ENCODE data around the gene GCM1. TPM values are rescaled to one million over a fixed set of nuclear protein-coding genes. Genes with fewer than 3 reads are reported as not detected.

GCM1 gene
- total and polyA plus RNA-seq, 8 donors, result 0.05 TPM; not detected in 7

DNA sequence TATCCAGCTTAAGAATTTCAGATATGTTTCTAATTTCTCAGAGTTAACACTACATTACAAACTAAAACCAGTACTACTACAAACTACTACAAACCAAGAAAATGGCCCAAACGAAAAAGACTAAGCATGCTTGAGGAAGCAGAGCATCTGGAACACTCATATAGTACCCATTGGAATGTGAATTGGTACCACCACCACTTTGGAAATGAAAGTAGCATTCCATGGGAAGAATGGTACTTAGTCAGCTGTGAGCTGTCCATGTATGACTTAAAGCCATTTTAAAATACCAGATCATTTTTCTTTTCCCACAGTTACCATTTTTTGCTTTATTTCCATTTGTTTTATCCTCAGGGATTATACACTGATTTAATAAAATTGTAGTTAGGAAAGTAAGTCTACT is 52.9 kb downstream of the GCM1 start:
- no peak overlapping the region for H3K4me3 ChIP-seq
- intact Hi-C loops (cut with DNase I; ENCODE audit: low total_unique reads), result no loop called here
- DNase-seq, result no peak
- WGBS, 5 donors, result 63 to 79% (median 73%) methylated on average over 1 of the region's 1 CpG
- H3K36me3 ChIP-seq, result peaks cover 65 to 100% (median 97%) of the 10 kb centered on the region in 4 donors
- H3K9me3 ChIP-seq, result no peaks in the 10 kb centered on the region
- TF ChIP-seq POLR2AphosphoS5 (IDR thresholded peaks at IDR 0.05) (no peak), POLR2A (IDR thresholded peaks at IDR 0.05) (no peak), EP300 (IDR thresholded peaks at IDR 0.05) (no peak)
- TF ChIP-seq, protein P1, sequence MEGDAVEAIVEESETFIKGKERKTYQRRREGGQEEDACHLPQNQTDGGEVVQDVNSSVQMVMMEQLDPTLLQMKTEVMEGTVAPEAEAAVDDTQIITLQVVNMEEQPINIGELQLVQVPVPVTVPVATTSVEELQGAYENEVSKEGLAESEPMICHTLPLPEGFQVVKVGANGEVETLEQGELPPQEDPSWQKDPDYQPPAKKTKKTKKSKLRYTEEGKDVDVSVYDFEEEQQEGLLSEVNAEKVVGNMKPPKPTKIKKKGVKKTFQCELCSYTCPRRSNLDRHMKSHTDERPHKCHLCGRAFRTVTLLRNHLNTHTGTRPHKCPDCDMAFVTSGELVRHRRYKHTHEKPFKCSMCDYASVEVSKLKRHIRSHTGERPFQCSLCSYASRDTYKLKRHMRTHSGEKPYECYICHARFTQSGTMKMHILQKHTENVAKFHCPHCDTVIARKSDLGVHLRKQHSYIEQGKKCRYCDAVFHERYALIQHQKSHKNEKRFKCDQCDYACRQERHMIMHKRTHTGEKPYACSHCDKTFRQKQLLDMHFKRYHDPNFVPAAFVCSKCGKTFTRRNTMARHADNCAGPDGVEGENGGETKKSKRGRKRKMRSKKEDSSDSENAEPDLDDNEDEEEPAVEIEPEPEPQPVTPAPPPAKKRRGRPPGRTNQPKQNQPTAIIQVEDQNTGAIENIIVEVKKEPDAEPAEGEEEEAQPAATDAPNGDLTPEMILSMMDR (IDR thresholded peaks at IDR 0.05), result no peak
- no peaks in the 10 kb centered on the region for H3K4me1 ChIP-seq
- no peak overlapping the region for H3K27ac ChIP-seq
- H3K27me3 ChIP-seq, result no peaks in the 10 kb centered on the region

DNA sequence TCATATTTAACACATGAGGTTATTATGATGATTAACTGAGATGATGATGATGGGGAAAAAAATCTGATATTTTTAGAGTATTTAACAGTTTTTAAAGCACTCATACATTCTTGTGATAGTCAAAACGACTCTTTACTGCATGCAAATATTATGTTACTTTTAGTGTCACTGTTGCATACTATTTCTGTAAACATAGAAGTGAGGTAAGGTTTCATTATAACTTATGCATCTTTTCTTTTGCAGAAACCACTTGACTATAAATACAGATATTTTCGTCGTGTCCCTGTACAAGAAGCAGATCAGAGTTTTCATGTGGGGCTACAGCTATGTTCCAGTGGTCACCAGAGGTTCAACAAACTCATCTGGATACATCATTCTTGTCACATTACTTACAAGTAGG is 53.4 kb downstream of the GCM1 start:
- no peaks in the 10 kb centered on the region for H3K9me3 ChIP-seq
- DNase-seq, result no peak
- H3K4me1 ChIP-seq, result no peaks in the 10 kb centered on the region
- peaks cover 69 to 100% (median 98%) of the 10 kb centered on the region in 4 donors for H3K36me3 ChIP-seq
- 82 to 90% (median 87%) methylated on average over 3 of the region's 3 CpGs for WGBS, 5 donors
- no peaks in the 10 kb centered on the region for H3K27me3 ChIP-seq
- TF ChIP-seq EP300 (IDR thresholded peaks at IDR 0.05) (no peak), POLR2A (IDR thresholded peaks at IDR 0.05) (no peak), POLR2AphosphoS5 (IDR thresholded peaks at IDR 0.05) (no peak)
- TF ChIP-seq, protein P1 (IDR thresholded peaks at IDR 0.05), result no peak
- H3K4me3 ChIP-seq, result no peak overlapping the region
- intact Hi-C loops (cut with DNase I; ENCODE audit: low total_unique reads), result no loop called here
- H3K27ac ChIP-seq, result no peak overlapping the region

DNA sequence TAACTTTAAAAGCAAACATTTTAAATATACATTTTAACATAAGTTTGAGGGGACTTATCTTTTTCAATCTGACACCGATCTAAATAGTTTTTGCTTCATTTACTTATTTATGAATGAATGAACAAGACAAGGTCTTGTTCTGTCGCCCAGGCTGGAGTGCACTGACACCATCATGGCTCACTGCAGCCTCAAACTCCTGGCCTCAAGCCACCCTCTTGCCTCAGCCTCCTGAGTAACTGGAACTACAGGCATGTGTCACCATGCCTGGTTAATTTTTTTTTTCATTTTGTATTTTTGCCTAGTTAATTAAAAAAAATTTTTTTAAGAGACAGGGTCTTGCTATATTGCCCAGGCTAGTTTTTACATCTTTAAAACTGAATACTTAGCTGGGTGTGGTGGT is 58.1 kb downstream of the GCM1 start:
- TF ChIP-seq EP300 (IDR thresholded peaks at IDR 0.05) (no peak), POLR2A (IDR thresholded peaks at IDR 0.05) (no peak), POLR2AphosphoS5 (IDR thresholded peaks at IDR 0.05) (no peak)
- TF ChIP-seq, protein P1 (IDR thresholded peaks at IDR 0.05), result no peak
- peaks cover 0 to 7% (median 0%) of the 10 kb centered on the region in 4 donors for H3K4me1 ChIP-seq
- DNase-seq, result no peak
- no peaks in the 10 kb centered on the region for H3K27me3 ChIP-seq
- no peak overlapping the region for H3K27ac ChIP-seq
- WGBS, 5 donors, result 84 to 94% (median 90%) methylated on average over 2 of the region's 2 CpGs
- peaks cover 60 to 97% (median 95%) of the 10 kb centered on the region in 4 donors for H3K36me3 ChIP-seq
- H3K4me3 ChIP-seq, result no peak overlapping the region
- no peaks in the 10 kb centered on the region for H3K9me3 ChIP-seq
- intact Hi-C loops (cut with DNase I; ENCODE audit: low total_unique reads), result no loop called here

DNA sequence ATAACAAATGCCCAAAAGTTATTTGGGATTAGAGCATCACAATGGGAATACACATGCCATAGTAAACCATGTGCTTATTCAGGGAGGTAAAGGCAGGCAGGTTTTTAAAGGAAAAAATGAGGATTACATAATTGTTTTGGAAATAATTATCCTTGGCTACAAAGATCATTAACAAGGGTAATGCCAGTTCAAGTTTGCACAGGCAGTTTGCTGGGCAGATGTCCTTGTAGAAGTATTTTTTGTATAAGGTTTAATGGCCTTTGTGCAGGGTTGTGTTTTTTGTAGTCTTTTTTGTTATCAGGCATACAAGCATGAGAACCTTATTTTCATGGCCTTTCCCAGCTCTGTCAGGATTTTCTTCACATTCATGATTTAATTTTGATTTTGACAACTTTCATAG is 58.7 kb downstream of the GCM1 start:
- Histone ChIP-seq H3K9me3 (no peaks in the 10 kb centered on the region), H3K27ac (no peak overlapping the region), H3K27me3 (no peaks in the 10 kb centered on the region), H3K4me3 (no peak overlapping the region), H3K4me1 (peaks cover 0 to 8% (median 0%) of the 10 kb centered on the region in 4 donors), H3K36me3 (peaks cover 56 to 97% (median 95%) of the 10 kb centered on the region in 4 donors)
- intact Hi-C loops (cut with DNase I; ENCODE audit: low total_unique reads), result no loop called here
- DNase-seq, result no peak
- TF ChIP-seq, protein P1 (IDR thresholded peaks at IDR 0.05), result no peak
- TF ChIP-seq POLR2A (IDR thresholded peaks at IDR 0.05) (no peak), POLR2AphosphoS5 (IDR thresholded peaks at IDR 0.05) (no peak), EP300 (IDR thresholded peaks at IDR 0.05) (no peak)

Measured in stomach (tissue), 9 donors.